ENCODE data around the gene SYCP2L. TPM values are rescaled to one million over a fixed set of nuclear protein-coding genes. Genes with fewer than 3 reads are reported as not detected.

Gene SYCP2L
- 1 to 10 TPM in 1 of 2 donors, under 1 TPM in 1; 0.46 to 3.7 TPM for total RNA-seq

GRCh38 chr6:10886691-10887502 lies at the start of gene SYCP2L:
SYCP2L (plus strand) TSS chr6:10887052; CDS start chr6:10887127, 75 bp downstream.
- intact Hi-C loops (cut with DNase I): no loop called here
- Histone ChIP-seq H3K36me3 (no peaks in the 10 kb centered on the region), H3K4me1 (replicated peaks) (no peaks in the 10 kb centered on the region), H3K4me3 (peak within 1 kb of the TSS in 1 of 2 donors; percentile 8), H3K9me3 (no peaks in the 10 kb centered on the region), H3K27me3 (replicated peaks; ENCODE audit: insufficient read depth) (peaks cover 16% of the 10 kb centered on the region), H3K27ac (no peak within 1 kb of the TSS)
- 4% methylated on average over 40 of the region's 58 CpGs for WGBS
- no peak for DNase-seq (ENCODE audit: low spot score)
- TF ChIP-seq POLR2AphosphoS5 (IDR thresholded peaks at IDR 0.05) (no peak), CTCF (IDR thresholded peaks at IDR 0.05) (no peak), POLR2A (IDR thresholded peaks at IDR 0.05) (no peak)

GRCh38 chr6:10837622-10837994 lies 49.2 kb upstream of the SYCP2L start:
- peak overlapping the region; percentile 51 to 57 for H3K27ac ChIP-seq
- TF ChIP-seq CTCF (IDR thresholded peaks at IDR 0.05) (no peak), POLR2A (IDR thresholded peaks at IDR 0.05) (no peak), POLR2AphosphoS5 (IDR thresholded peaks at IDR 0.05) (no peak)
- intact Hi-C loops (cut with DNase I): no loop called here
- peak overlapping the region; percentile 45 to 57 for H3K4me3 ChIP-seq
- H3K27me3 ChIP-seq (replicated peaks; ENCODE audit: insufficient read depth): no peaks in the 10 kb centered on the region
- H3K36me3 ChIP-seq: no peaks in the 10 kb centered on the region
- under 1% methylated on average over 22 of the region's 22 CpGs for WGBS
- peak; percentile 4 for DNase-seq (ENCODE audit: low spot score)
- no peaks in the 10 kb centered on the region for H3K4me1 ChIP-seq (replicated peaks)
- no peaks in the 10 kb centered on the region for H3K9me3 ChIP-seq

DNA sequence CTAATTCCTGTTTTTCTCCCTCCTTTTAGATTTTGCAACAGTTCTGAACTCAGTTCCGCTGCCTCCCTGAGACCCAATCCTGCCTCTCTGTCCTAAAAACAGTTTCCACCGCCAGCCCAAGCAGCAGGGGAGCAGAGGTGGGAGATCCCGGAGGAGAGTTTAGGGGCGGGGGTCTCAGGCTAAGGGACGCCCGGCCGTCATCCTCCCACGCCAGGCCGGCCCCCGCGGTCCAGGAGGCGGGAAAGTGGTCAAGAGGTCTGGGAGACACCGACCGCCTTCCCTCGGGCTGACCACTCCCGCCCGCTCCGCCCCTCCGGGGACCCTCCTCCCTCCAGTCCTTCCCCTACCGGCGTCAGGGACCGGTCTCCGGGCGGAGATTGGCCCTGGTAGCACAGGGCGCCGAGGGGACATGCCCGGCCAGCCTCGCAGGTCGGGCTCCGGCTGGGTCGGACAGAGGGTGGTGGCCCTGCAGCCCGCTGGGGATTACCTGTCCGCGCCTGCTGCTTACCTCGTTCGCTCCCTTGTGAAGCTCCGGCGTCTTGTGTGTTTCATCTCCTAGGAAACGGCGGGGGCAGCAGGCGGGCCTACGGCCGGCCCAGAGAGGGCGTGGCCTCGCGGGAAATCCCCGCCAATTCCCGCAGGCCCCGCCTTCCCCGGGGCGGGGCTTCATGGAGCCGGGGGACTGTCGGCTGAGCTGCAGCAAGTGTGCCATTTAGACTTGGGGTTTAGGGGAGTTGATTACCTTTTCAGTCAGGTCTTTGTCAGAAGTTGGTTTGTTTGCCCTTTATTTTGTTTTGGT lies 48.7 kb upstream of the SYCP2L start, which contains the start of gene MAK:
Gene MAK, minus strand, starts transcription at position 545 of the 799 bp plus-strand sequence. CDS start 7,891 bp downstream, outside the sequence.
- TF ChIP-seq POLR2AphosphoS5 (IDR thresholded peaks at IDR 0.05): peak; percentile 91
- TF ChIP-seq POLR2A (IDR thresholded peaks at IDR 0.05): peak; percentile 73
- TF ChIP-seq CTCF (IDR thresholded peaks at IDR 0.05): no peak
- H3K9me3 ChIP-seq: no peaks in the 10 kb centered on the region
- H3K27me3 ChIP-seq (replicated peaks; ENCODE audit: insufficient read depth): no peaks in the 10 kb centered on the region
- H3K4me1 ChIP-seq (replicated peaks): no peaks in the 10 kb centered on the region
- H3K4me3 ChIP-seq: peak within 1 kb of the TSS; percentile 45 to 57
- H3K27ac ChIP-seq: peak within 1 kb of the TSS; percentile 51 to 57
- WGBS: under 1% methylated on average over 41 of the region's 53 CpGs
- DNase-seq (ENCODE audit: low spot score): peak; percentile 90
- intact Hi-C loops (cut with DNase I): no loop called here
- H3K36me3 ChIP-seq: no peaks in the 10 kb centered on the region

DNA sequence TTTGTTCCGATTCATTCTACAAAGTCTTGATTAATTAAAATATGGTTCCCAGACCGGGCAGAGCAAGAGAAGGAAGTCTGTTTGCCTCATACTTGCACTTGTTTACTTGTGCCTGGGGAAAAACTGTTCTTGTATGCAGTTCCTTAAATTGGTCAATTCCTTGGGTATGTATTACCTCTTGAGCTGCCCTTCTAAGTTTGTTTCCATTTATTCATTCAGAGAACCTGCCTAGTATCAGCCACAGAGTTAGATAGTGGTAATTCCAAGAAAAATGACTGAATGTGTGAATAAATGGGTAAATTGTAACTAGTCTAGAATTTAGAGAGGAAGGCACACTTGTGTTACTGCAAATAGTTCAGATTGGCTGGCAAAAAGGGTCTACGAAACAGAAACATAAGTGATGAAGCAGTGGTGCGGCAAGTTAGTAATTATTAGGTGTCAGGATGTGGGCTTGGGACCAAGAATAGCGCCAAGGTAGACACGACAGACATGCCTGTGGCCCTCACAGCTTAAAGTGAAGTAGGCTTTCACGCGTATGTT lies 48.0 kb upstream of the SYCP2L start:
- Histone ChIP-seq H3K36me3 (no peaks in the 10 kb centered on the region), H3K4me1 (replicated peaks) (no peaks in the 10 kb centered on the region), H3K27ac (peak overlapping the region in 1 of 2 donors; percentile 57), H3K4me3 (peak overlapping the region; percentile 45 to 57), H3K27me3 (replicated peaks; ENCODE audit: insufficient read depth) (no peaks in the 10 kb centered on the region), H3K9me3 (no peaks in the 10 kb centered on the region)
- DNase-seq (ENCODE audit: low spot score): no peak
- WGBS: 65% methylated on average over 8 of the region's 8 CpGs
- TF ChIP-seq CTCF (IDR thresholded peaks at IDR 0.05) (no peak), POLR2A (IDR thresholded peaks at IDR 0.05) (no peak), POLR2AphosphoS5 (IDR thresholded peaks at IDR 0.05) (no peak)
- intact Hi-C loops (cut with DNase I): no loop called here
